Measurements from ENCODE around the gene SERGEF. TPM values are rescaled to one million over a fixed set of nuclear protein-coding genes. Genes with fewer than 3 reads are reported as not detected.

The SERGEF gene
- total RNA-seq, 1 donor from 2014 or later, result 23.3 TPM

Other genes starting within 250 kb of the SERGEF start
- under 0.01 TPM in 1 of 2 replicates, not detected in the other for gene TPH1, start 33.2 kb upstream of the SERGEF start, total RNA-seq
- gene SAAL1, start 93.0 kb upstream of the SERGEF start, total RNA-seq, result 21.6 and 35.1 TPM in 2 replicates
- gene MRGPRX3, start 119.5 kb upstream of the SERGEF start, total RNA-seq, result not detected in 2 replicates
- not detected in 2 replicates for gene MRGPRX4, start 159.8 kb upstream of the SERGEF start, total RNA-seq
- not detected in 2 replicates for gene SAA4, start 223.8 kb upstream of the SERGEF start, total RNA-seq
- gene SAA2, start 235.6 kb upstream of the SERGEF start, total RNA-seq, result not detected in 2 replicates

Data from pulmonary artery endothelial cell (primary cell).